OCI-LY3 (cell line): ENCODE measurements around the gene ZGLP1.

Source experiments
- CTCF ChIP-seq: fragments of 200-600, 300-600 bp; sonication (generic); IDR thresholded peaks from 2 replicates; pipeline ENCODE4 v1.5.1; 2014; ENCODE audit warnings: antibody characterized with exemption, low read length, low read depth
- EZH2phosphoT487 ChIP-seq: fragments of 200-600 bp; shearing (Covaris generic); IDR thresholded peaks from 2 replicates; pipeline ENCODE4 v1.6.1; 2018; ENCODE audit warnings: antibody characterized with exemption, mixed run types, low read depth

GRCh38 chr19:10334588-10335351, 25.2 kb upstream of the ZGLP1 start:
- no peak for TF ChIP-seq CTCF
- TF ChIP-seq EZH2phosphoT487, result no peak
